Measurements from ENCODE around the gene VPS35.

Gene VPS35

DNA sequence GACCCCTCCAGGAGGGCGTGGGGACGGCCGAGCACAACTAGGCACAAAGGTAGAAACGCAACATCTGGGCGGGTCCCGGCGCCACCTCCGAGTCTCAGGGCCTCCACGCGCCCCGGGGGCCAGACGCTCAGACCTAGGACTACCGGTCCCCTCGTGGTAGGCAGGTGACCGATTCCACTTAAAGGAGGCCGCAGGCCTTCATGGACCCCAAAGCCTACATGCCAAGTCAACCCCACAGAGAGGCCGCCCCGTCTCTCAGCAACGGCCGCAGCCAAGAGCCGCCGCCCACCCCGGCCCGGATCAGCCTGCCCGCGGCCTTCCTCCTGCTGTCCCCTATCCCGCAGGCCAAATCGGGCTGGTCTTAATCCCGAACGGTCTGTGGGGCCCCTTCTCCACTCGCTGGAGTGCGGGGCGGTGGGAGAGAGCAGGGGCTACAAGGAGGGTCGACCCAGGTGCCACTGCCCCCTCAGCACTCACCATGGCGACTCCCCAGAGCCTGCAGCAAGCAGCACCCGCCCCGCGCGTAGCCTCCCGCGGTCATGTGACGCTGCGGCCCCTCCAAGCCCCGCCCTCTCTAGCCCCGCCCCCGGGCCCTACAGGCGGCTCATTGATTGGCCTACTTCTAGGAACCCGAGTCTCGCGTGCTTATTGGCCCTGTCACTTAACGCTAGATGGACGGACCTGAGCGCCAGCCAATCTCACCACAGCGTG is at the start of gene VPS35:
Gene VPS35, minus strand, starts transcription at position 525 of the 711 bp plus-strand sequence. Its CDS starts 45 bp downstream, at position 480.
- peak; percentile 99 for DNase-seq

GRCh38 chr16:46737621-46738214 is 48.7 kb upstream of the VPS35 start:
- no peak for DNase-seq

- no peak for DNase-seq
Observed at GRCh38 chr16:46736695-46737094, 47.7 kb upstream of the VPS35 start.

- DNase-seq = no peak
Observed at GRCh38 chr16:46733319-46733830, 44.4 kb upstream of the VPS35 start.

DNA sequence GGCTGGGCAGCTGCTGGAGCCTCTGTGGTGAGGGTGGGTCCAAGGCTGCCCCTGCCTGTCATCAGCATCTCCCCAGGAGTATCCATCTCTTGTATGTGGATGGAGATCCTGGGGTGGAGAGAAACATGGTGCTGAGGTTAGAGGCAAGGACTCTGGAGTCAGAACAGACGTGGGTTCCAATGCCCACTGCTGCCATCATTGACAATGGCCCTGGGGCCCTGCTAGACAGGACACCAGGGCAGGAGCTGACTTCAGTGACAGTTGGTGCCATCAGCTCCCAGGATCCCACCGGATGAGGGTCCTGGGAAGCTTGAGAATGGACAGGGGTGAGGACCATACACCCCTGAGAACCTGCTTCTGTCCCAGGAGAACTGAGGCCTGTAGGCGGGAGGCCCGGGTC is 43.6 kb upstream of the VPS35 start:
- DNase-seq = no peak

GRCh38 chr16:46731691-46732555 is 42.9 kb upstream of the VPS35 start:
- peak; percentile 61 to 80 for DNase-seq

DNA sequence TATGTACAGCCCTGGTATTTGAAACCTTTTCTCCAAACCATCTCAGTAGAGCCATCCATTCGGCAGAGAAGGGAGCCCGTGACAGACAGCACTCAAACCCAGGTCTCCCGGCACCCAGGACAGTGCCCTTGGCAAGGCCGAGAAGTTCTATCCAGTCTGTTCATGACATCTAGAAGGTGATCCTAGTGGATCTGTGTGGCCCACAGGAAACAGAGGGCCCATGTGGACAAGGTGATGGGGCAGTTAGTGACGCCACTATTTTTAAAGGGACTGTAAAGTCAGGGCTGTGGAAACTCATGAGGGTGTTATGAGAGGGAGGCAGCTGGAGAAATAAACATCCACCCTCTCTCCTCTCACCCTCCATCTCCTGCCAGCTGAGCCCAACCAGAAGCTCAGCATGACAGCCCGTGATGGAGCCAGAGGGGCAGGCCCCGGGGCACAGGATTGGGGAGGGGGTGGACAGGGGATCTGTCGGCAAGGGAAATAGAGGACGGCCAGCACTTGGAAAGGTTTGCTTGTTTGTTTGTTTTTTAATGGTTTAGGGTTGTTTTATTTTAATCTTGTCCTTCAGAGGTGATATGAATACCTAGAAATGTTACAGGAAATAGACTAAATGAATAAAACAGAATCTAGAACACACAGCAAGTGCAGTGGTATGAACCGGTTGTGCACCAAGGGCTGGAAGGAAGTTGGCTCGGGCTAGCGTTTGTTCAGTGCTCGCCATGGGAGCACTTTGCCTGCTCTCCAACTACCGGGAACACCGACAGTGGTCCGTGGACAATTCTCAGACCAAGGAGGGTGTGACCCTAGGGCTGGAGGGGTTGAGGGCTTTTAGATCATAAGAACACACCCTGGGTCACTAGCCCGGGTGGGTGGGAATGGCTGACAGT is 42.1 kb upstream of the VPS35 start:
- DNase-seq = peak; percentile 16 to 29

DNA sequence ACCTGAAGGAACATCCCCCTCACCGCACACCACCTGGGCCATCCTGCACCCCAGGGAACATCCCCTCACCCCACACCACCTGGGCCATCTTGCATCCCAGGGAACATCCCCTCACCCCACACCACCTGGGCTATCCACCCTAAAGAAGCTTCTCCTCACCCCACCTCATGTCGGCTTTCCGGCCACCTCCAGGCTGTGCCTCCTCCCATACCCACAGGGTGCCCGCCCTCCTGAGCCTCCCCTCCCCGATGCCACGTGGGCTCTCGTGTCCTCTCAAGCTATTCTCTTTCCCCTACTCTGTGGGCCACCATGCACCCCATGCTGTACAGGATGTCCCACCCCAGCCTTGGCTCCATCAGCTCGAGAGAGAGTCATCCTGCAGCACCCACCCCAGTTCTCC is 41.1 kb upstream of the VPS35 start:
- DNase-seq = no peak

GRCh38 chr16:46729326-46729995 is 40.5 kb upstream of the VPS35 start:
- no peak for DNase-seq

- DNase-seq = no peak
Observed at GRCh38 chr16:46728806-46729205, 39.8 kb upstream of the VPS35 start.

DNA sequence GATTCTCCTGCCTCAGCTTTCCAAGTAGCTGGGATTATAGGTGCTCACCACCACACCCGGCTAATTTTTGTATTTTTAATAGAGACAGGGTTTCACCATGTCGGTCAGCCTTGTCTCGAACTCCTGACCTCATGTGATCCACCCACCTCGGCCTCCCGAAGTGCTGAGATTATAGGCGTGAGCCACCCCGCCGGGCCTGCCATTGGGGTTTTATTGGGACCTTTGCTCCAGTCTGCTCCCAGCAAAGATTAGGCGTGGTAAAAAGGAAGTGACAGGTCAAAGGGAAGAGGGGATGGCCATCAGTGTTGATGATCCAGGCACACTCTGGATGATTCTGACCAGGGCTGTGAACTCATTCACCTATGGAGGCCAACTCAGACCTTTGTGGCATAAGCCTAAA is 38.7 kb upstream of the VPS35 start:
- no peak for DNase-seq

- no peak for DNase-seq
Observed at GRCh38 chr16:46727184-46727583, 38.2 kb upstream of the VPS35 start.

GRCh38 chr16:46721885-46722284 is 32.9 kb upstream of the VPS35 start:
- DNase-seq = no peak

DNA sequence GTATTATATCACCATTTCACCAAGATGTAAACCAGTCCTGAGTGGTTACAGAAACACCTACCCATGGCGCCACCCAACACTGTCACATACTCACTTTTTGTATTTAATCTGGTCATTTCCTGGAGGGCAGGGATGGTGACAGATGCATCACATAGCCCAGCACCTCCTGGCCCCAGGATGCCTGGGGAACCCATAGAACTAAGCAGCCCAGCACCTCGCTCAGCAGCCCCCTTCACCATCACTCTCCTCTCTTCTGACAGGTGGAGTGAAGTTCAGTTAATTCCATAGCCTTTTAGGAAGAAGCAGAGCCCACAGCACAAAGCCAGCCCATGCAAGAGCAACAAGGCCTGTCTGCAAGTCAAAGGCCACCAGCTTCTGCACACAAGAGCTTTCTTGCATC is 31.6 kb upstream of the VPS35 start:
- DNase-seq = no peak

- DNase-seq = no peak
Observed at GRCh38 chr16:46719528-46719927, 30.6 kb upstream of the VPS35 start.

DNA sequence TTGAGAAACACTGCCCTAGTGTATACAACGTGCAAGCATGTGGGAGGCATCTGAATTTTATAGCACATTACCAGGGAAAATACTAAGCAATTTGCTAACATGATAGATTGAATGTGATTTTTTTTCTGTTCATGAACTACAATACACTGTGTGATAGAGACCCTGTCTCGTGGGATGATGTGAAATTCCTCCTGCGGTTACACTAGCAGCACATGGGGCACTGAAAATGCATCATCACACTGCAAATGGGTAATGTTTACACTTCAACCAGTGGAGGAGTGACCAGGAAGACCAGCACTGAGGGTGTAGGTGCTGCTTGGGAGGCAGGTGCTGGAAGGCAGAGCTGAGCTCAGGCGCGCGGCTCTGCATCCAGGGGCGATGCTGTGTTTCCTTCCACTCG is 29.2 kb upstream of the VPS35 start:
- peak; percentile 22 to 26 for DNase-seq

- DNase-seq = no peak
Observed at GRCh38 chr16:46717692-46718091, 28.7 kb upstream of the VPS35 start.

- DNase-seq = no peak
Observed at GRCh38 chr16:46715769-46716305, 26.9 kb upstream of the VPS35 start.

DNA sequence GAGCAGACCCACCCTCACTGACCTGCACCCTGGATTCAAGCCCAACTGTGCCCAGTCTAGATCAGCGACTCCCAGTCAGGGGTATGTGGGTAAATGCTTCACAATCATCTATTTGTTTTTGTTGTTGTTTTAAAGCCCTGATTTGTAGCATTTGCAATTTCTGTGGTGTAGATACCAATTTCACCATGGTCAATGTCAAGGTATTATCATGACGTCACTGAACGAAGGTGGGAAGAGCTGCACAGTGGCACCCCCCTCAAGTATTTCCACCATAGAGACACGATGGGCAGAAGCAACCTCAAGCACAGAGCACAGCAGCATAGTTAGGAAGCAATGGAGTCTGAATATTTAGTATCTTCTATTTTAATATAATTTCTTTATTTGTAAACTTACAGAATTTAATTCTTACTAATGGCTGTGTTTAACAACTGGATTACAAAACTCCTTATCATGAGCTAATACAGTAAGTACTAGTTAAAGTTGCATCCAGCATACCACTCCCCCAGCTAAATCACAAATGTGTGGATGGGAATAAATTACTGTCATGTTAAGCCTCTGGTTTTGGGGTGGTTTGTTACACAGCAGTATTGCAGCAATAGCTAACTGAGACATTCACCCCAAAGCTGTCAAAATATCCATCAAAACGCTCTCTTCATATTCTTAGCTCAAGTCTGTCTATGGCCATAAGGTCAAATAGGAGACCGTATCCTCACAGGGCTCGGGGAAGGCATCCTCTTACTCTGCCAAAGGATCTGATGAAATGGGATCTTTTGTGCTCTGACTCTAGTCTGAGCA is 26.0 kb upstream of the VPS35 start:
- DNase-seq = no peak

GRCh38 chr16:46713634-46714033 is 24.7 kb upstream of the VPS35 start:
- DNase-seq = no peak

DNA sequence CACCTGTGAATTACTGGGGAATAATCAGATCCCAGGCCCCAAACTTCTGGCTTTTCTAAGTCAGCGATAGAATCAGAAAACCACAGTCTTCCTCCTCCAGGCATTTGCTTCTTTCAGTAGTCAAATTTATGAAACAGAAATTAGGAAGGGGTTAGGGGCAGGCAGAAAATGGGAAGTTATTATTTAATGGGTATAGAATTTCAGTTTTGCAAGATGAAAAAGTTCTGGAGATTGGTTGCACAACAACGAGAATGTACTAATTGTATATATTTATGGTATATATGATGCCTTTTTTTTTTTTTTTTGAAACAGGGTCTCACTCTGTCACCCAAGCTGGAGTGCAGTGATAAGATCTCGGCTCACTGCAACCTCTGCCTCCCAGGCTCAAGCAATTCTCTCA is 23.9 kb upstream of the VPS35 start:
- no peak for DNase-seq

Measured in SHP77 (cell line).